ENCODE measurements around the gene CYP1A2.

- TF ChIP-seq REST (IDR thresholded peaks at IDR 0.05; ENCODE audit: low read depth) (no peak), NFIC (IDR thresholded peaks at IDR 0.05) (no peak), EP300 (IDR thresholded peaks at IDR 0.05; ENCODE audit: borderline replicate concordance) (no peak), TEAD4 (IDR thresholded peaks at IDR 0.05) (no peak)
These were observed 3.4 kb downstream of the CYP1A2 start for GRCh38 chr15:74752011-74752410.

Measured in Ishikawa (cell line).